NCI-H82 treated with DMSO at 0.1 percent for 48 hours (cell line): Measurements from ENCODE around the gene RTN4RL1.

ENCODE experiments used
- DNase-seq: peaks from one replicate; lab custom pipeline; 2025; ENCODE audit not compliant: unreplicated experiment; lab: John Stamatoyannopoulos, UW

RTN4RL1 gene

GRCh38 chr17:2047590-2047989 is 22.5 kb upstream of the RTN4RL1 start:
- no peak for DNase-seq

GRCh38 chr17:2044263-2044894 is 19.2 kb upstream of the RTN4RL1 start:
- no peak for DNase-seq

GRCh38 chr17:2043785-2044184 is 18.7 kb upstream of the RTN4RL1 start:
- DNase-seq: no peak

- DNase-seq: no peak
Observed at GRCh38 chr17:2042933-2043332, 17.8 kb upstream of the RTN4RL1 start.

- DNase-seq: no peak
Observed at GRCh38 chr17:2042390-2042847, 17.3 kb upstream of the RTN4RL1 start.

- DNase-seq: peak; percentile 91
Observed at GRCh38 chr17:2041561-2042389, 16.6 kb upstream of the RTN4RL1 start, which contains the start of gene OVCA2. TSS of gene OVCA2 (plus strand) at chr17:2042022. CDS start at chr17:2042048, 26 bp downstream.

GRCh38 chr17:2040942-2041560 is 15.9 kb upstream of the RTN4RL1 start:
- DNase-seq: peak; percentile 88

GRCh38 chr17:2040219-2040827 is 15.2 kb upstream of the RTN4RL1 start:
- no peak for DNase-seq

GRCh38 chr17:2037155-2037554 is 12.0 kb upstream of the RTN4RL1 start:
- DNase-seq: no peak

GRCh38 chr17:2035541-2036488 is 10.7 kb upstream of the RTN4RL1 start:
- no peak for DNase-seq

- DNase-seq: no peak
Observed at GRCh38 chr17:2034806-2035540, 9.8 kb upstream of the RTN4RL1 start.

GRCh38 chr17:2034157-2034556 is 9.0 kb upstream of the RTN4RL1 start:
- DNase-seq: peak; percentile 62

- no peak for DNase-seq
Observed at GRCh38 chr17:2033153-2033552, 8.0 kb upstream of the RTN4RL1 start.

GRCh38 chr17:2030779-2031163 is 5.6 kb upstream of the RTN4RL1 start:
- DNase-seq: no peak

- peak; percentile 90 for DNase-seq
Observed at GRCh38 chr17:2029911-2030778, 5.0 kb upstream of the RTN4RL1 start, which contains the start of gene DPH1. TSS of gene DPH1 (plus strand) at chr17:2030153. CDS start at chr17:2030170, 17 bp downstream.

- DNase-seq: no peak
Observed at GRCh38 chr17:2028737-2029136, 3.6 kb upstream of the RTN4RL1 start.

- DNase-seq: no peak
Observed at GRCh38 chr17:2028234-2028614, 3.1 kb upstream of the RTN4RL1 start.

- DNase-seq: no peak
Observed at GRCh38 chr17:2027528-2028233, 2.5 kb upstream of the RTN4RL1 start.
